Smooth muscle cell of the brain vasculature (primary cell): ENCODE data around the gene OTUD6A.
"Not testable (repeated sequence)": the region's sequence is repeated elsewhere in the genome, so short reads cannot be mapped to it uniquely, and the experiment has no call there.

Source experiments
- DNase-seq: peaks from one replicate; pipeline ENCODE4 v3.0.0-alpha.2; 2012; ENCODE audit warnings: low read depth, low spot score

The OTUD6A gene

DNA sequence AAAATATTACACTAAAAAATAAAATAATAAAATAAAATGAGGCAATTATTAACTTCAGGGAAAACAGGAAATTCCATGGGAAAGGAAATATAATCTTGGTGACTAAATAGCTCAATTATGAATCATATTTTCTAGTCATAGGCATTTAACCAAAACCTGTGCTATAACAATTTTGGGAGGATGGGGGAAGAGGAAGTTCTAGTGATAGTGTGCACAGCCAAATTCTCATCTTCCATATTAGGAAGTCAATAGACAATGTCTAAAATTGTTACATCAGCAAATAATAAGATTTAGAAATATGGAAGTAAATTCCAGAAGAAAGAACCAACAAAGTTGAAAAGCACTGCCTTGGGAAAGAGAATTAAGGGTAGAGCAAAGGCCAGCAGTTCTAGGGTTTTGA, 15.3 kb upstream of the OTUD6A start:
- no peak for DNase-seq

GRCh38 chrX:70049406-70049805, 12.9 kb upstream of the OTUD6A start:
- no peak for DNase-seq

GRCh38 chrX:70049925-70050324, 12.3 kb upstream of the OTUD6A start, which contains the start of gene AWAT2:
Gene AWAT2, minus strand, starts transcription at chrX:70049938. Its CDS starts 6 bp downstream, at chrX:70049932.
- DNase-seq = no peak

DNA sequence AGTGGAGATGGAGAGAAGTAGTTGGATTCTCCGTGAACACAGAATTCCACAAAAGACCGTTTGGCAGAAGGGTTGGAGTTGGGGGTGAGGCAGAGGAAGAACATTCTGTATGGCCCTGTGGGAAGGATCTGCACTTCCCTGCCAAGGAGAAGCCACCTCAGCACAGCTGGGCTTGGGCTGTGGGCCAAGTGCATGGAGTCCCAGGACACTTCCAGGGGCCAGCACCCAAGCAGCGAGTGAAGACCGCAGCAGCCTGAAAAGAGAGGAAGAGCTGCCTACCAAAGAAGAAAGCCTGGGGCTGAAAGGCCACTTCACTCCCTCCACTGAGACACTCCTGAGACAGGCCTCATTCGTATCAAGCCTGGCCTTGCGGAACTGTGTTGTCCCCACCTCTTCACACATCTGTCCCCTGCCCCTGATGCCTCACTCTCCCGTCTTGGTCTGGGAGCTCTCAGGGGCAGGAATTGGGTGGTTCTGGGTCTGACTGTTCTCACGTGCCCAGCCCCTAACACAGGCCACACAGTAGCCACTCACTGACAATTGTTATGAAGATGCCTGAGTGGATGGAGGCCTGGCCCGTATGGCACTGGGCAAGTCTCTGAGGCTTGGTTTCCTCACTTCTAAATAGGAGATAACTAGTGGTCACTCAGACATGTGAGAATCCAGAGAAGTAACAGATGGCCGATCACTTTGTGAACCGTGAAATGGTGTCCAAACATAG, 9.2 kb upstream of the OTUD6A start:
- DNase-seq = no peak

- DNase-seq = no peak
Measured at GRCh38 chrX:70054391-70054790, 7.9 kb upstream of the OTUD6A start.

GRCh38 chrX:70062961-70063550, 799 bp downstream of the OTUD6A start:
- no peak for DNase-seq

- no peak for DNase-seq
Measured at GRCh38 chrX:70066646-70067045, 4.4 kb downstream of the OTUD6A start.

DNA sequence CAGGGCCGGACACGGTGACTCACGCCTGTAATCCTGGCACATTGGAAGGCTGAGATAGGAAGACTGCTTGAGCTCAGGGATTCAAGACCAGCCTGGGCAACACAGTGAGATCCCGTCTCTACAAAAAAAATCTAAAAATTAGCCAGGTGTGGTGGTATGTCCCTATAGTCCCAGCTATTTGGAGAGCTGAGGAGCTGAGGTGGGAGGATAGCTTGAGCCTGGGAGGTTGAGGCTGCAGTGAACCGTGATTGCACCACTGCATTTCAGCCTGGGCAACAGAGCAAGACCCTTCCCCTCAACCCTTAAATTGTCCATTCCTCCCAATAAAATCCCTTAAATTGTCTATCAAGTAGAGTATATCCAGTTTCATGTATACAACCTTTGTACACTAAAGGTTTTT, 17.0 kb downstream of the OTUD6A start:
- DNase-seq = no peak

GRCh38 chrX:70079870-70080269, 17.6 kb downstream of the OTUD6A start:
- DNase-seq = no peak

- DNase-seq = no peak
Measured at GRCh38 chrX:70082723-70083122, 20.5 kb downstream of the OTUD6A start.

- DNase-seq = no peak
Measured at GRCh38 chrX:70084592-70085240, 22.5 kb downstream of the OTUD6A start.

DNA sequence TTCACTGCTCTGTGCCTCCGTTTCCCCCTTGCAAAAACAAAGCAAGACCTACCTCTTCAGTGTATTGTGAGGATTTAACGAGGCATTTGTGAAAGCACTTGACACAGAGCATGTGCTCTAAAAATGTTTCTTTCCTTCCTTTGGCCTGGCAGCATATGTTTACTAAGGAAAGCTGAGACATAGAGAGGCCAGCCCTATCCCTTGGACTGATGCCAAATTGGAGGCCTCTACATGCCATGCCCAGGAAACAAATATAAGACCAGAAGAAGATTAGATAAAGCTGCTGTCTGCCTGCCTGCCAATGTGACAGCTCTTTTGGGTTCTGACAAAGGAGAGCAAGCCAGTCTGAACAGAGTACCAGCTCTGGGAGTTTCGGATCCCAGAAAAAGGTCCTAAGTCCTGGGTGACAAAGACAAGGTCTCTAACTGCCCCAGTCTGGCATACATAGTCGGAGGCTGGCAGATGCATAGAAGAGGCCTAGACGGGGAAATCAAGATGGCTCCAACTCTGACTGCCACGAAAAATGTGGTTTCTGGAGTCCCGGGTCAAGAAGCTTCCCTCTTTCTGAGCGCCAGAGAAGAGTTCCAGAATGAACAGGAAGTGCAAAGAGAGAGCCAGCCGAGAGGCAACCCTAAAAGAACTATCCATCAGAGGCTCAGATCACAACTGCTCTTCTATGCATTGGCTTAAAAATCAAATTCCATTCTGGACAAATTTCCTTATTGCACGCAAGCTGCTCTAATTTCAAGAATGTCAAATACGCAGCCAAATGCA, 25.8 kb downstream of the OTUD6A start:
- DNase-seq = no peak

DNA sequence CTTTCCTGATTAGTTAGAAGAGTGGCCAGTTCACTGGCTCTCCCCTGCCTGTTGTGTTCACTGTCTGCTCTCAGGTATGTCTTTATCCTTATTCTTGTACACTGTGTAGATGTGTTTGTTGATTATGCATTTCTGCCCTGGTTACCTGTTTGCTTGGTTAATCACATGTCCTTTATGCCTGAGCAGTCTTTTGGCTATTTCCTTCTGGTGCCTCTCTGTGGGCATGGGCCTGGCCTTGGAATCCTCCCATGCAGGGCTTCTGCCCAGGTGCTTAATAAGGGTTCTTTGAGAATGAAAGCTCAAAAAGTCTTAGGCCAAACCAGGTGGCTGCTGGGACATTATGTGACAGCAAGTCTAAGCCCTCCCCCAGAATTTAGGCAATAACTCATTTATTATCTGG, 26.5 kb downstream of the OTUD6A start:
- DNase-seq = no peak

GRCh38 chrX:70089604-70090297, 27.5 kb downstream of the OTUD6A start:
- DNase-seq = no peak

GRCh38 chrX:70092247-70092646, 30.0 kb downstream of the OTUD6A start:
- DNase-seq = no peak

GRCh38 chrX:70096052-70096451, 33.8 kb downstream of the OTUD6A start:
- no peak for DNase-seq

- DNase-seq = no peak
Measured at GRCh38 chrX:70105229-70105628, 43.0 kb downstream of the OTUD6A start.

GRCh38 chrX:70111436-70112026, 49.3 kb downstream of the OTUD6A start:
- not testable (repeated sequence) for DNase-seq
